ENCODE measurements around the gene CSDE1. TPM values are rescaled to one million over a fixed set of nuclear protein-coding genes. Genes with fewer than 3 reads are reported as not detected.
"Not testable (repeated sequence)": the region's sequence is repeated elsewhere in the genome, so short reads cannot be mapped to it uniquely, and the experiment has no call there.

Gene CSDE1
- polyA plus RNA-seq (2011; rRNA removed) = 188 and 286 TPM in 2 replicates
- polyA minus RNA-seq (2011; rRNA and poly(A)+ RNA removed) = 224 and 243 TPM in 2 replicates

DNA sequence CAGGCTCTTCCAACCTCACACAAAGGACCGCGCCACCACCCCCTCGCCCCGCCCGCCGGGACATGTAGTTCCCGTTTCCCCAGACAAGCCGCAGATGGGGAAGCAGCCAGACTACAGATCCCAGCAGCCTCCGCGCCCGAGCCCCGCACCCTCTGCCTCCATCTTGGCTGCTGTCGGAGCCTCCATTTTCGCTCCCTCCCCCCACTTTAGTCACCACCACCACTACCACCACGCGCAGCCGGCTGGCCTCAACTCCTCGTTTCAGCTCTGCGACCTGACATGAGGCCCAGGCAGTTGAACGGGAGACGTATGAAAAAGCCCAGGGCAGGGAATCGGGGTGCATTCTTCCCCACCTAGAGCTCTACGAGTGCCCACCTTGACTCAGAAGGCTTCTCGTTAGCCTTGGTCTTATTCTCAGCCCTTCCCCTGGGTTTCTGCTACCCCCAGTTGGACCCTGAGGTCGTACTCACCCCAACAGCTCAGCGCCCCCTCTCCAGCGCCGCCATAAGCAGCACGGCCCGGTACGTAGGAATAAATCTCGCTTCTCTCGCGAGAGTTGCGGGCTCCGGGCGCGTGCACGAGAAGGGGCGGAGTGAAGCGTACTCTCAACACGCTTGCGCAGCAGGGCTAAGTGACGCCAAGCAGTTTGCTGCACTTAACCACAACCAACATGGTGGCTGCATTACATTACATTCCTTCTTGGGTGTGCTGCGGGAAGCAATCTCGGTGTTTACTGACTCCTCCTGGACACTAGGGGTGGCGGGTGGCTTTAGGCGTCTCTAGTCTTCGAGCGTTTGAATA lies at the start of gene CSDE1:
TSS of gene CSDE1 (minus strand) at position 530 of the 801 bp plus-strand sequence. CDS start 18,094 bp downstream, outside the sequence.
- DNase-seq (ENCODE audit: low read depth) = peak; percentile 87
- no peaks in the 10 kb centered on the region for H3K27me3 ChIP-seq (ENCODE audit: control insufficient read depth, insufficient read depth, low read length)
- H3K36me3 ChIP-seq (ENCODE audit: control insufficient read depth, insufficient read depth, low read length) = no peaks in the 10 kb centered on the region
- TF ChIP-seq, protein P1, sequence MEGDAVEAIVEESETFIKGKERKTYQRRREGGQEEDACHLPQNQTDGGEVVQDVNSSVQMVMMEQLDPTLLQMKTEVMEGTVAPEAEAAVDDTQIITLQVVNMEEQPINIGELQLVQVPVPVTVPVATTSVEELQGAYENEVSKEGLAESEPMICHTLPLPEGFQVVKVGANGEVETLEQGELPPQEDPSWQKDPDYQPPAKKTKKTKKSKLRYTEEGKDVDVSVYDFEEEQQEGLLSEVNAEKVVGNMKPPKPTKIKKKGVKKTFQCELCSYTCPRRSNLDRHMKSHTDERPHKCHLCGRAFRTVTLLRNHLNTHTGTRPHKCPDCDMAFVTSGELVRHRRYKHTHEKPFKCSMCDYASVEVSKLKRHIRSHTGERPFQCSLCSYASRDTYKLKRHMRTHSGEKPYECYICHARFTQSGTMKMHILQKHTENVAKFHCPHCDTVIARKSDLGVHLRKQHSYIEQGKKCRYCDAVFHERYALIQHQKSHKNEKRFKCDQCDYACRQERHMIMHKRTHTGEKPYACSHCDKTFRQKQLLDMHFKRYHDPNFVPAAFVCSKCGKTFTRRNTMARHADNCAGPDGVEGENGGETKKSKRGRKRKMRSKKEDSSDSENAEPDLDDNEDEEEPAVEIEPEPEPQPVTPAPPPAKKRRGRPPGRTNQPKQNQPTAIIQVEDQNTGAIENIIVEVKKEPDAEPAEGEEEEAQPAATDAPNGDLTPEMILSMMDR (IDR thresholded peaks at IDR 0.05; ENCODE audit: insufficient read depth, low read depth, low read length) = peak; percentile 57
- peak within 1 kb of the TSS; percentile 87 for H3K4me3 ChIP-seq (ENCODE audit: low read depth, low read length)
- ChIA-PET POLR2A (no interaction called here), CTCF (interaction anchor here (0.8 kb wide), 1 partner anchor 408 kb away, joined by 3 read pairs; no protein-coding TSS in a partner anchor)

DNA sequence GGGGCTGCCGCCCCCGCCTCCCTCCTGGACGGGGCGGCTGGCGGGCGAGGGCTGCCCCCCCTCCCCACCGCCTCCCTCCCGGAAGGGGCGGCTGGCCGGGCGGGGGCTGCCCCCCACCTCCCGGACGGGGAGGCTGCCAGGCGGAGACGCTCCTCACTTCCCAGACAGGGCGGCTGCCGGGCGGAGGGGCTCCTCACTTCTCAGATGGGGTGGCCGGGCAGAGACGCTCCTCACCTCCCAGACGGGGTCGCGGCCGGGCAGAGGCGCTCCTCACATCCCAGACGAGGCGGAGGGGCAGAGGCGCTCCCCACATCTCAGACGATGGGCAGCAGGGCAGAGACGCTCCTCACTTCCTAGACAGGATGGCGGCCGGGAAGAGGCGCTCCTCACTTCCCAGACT lies 46.7 kb upstream of the CSDE1 start:
- H3K36me3 ChIP-seq (ENCODE audit: control insufficient read depth, insufficient read depth, low read length); CTCF ChIA-PET; H3K27me3 ChIP-seq (ENCODE audit: control insufficient read depth, insufficient read depth, low read length); DNase-seq (ENCODE audit: low read depth); H3K4me3 ChIP-seq (ENCODE audit: low read depth, low read length); POLR2A ChIA-PET: not testable (repeated sequence)

DNA sequence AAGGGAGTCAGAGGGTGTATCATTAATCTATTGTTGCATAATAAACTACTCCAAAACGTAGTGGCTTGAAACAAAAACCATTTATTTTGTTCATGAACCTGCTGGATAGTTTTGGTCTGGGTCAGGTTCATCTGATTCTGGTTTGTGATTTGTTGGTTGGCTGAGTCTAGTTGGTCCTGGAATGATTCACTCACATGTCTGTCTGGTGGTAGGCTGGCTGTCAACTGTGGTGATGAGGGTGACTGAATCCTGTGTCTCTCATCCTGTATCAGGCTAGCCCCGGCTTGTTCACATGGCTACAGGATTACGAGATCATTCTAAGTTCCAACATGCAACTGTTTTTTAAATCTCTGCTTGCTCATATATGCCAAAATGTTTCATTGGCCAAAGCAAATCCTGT lies 45.2 kb upstream of the CSDE1 start:
- ChIA-PET CTCF (no interaction called here), POLR2A (no interaction called here)
- Histone ChIP-seq H3K4me3 (ENCODE audit: low read depth, low read length) (no peak overlapping the region), H3K27me3 (ENCODE audit: control insufficient read depth, insufficient read depth, low read length) (peaks cover 2% of the 10 kb centered on the region), H3K36me3 (ENCODE audit: control insufficient read depth, insufficient read depth, low read length) (no peaks in the 10 kb centered on the region)
- TF ChIP-seq, protein P1 (IDR thresholded peaks at IDR 0.05; ENCODE audit: insufficient read depth, low read depth, low read length) = no peak
- DNase-seq (ENCODE audit: low read depth) = no peak

DNA sequence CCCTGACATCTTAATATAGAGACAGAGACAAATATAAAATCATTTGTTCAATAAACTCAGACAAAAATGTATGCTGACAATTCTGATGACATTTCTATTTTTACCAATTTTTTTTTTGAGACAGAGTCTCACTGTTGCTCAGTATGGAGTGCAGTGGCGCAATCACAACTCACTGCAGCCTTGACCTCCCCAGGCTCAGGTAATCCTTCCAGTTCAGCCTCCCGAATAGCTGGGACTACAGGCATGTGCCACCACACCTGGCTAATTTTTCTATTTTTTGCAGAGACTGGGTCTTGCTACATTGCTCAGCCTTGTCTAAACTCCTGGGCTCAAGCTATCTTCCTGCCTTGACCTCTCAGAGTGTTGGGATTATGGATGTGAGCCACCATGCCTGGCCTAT lies 36.3 kb upstream of the CSDE1 start:
- Histone ChIP-seq H3K4me3 (ENCODE audit: low read depth, low read length) (no peak overlapping the region), H3K27me3 (ENCODE audit: control insufficient read depth, insufficient read depth, low read length) (no peaks in the 10 kb centered on the region), H3K36me3 (ENCODE audit: control insufficient read depth, insufficient read depth, low read length) (no peaks in the 10 kb centered on the region)
- ChIA-PET CTCF (no interaction called here), POLR2A (no interaction called here)
- no peak for DNase-seq (ENCODE audit: low read depth)
- TF ChIP-seq, protein P1 (IDR thresholded peaks at IDR 0.05; ENCODE audit: insufficient read depth, low read depth, low read length) = no peak

DNA sequence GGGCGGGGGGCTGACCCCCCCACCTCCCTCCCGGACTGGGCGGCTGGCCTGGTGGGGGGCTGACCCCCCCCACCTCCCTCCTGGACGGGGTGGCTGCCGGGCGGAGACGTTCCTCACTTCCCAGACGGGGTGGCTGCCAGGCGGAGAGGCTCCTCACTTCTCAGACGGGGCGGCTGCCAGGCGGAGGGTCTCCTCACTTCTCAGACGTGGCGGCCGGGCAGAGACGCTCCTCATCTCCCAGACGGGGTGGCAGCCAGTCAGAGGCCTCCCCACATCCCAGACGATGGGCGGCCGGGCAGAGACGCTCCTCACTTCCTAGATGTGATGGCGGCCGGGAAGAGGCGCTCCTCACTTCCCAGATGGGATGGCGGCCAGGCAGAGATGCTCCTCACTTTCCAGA lies 32.8 kb upstream of the CSDE1 start:
- POLR2A ChIA-PET; H3K4me3 ChIP-seq (ENCODE audit: low read depth, low read length); H3K27me3 ChIP-seq (ENCODE audit: control insufficient read depth, insufficient read depth, low read length); H3K36me3 ChIP-seq (ENCODE audit: control insufficient read depth, insufficient read depth, low read length); CTCF ChIA-PET; DNase-seq (ENCODE audit: low read depth): not testable (repeated sequence)

DNA sequence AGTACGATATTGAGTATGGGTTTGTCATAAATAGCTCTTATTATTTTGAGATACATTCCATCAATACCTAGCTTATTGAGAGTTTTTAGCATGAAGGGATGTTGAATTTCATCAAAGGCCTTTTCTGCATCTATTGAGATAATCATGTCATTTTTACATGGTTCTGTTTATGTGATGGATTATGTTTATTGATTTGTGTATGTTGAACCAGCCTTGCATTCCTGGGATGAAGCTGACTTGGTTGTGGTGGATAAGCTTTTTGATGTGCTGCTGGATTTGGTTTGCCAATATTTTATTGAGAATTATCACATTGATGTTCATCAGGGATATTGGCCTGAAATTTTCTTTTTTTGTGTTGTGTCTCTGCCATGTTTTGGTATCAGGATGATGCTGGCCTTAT lies 28.7 kb upstream of the CSDE1 start:
- H3K27me3 ChIP-seq (ENCODE audit: control insufficient read depth, insufficient read depth, low read length); DNase-seq (ENCODE audit: low read depth); CTCF ChIA-PET; H3K4me3 ChIP-seq (ENCODE audit: low read depth, low read length); POLR2A ChIA-PET; H3K36me3 ChIP-seq (ENCODE audit: control insufficient read depth, insufficient read depth, low read length): not testable (repeated sequence)

DNA sequence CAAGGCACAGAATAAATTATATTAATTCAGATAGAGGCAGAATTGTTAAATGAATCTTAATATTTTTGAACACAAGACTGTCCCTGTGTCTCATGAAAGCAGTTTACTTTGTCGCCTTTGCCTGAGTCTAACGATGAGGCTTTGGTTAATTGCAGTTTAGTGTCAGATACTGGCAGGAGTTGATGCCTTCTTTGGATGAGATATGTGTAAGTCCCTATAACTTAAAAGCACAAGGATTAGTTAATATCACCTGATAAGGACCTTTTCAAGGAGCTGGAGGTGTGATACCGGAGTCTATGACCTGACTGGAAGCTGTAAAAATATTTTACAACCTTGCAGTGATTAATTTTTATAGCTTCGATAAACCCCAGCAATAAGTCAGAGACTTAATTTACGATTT lies 24.7 kb upstream of the CSDE1 start:
- CTCF ChIA-PET = interaction anchor here (0.9 kb wide), 1 partner anchor 10 kb away, joined by 3 read pairs; no protein-coding TSS in a partner anchor
- no peak overlapping the region for H3K4me3 ChIP-seq (ENCODE audit: low read depth, low read length)
- POLR2A ChIA-PET = no interaction called here
- H3K36me3 ChIP-seq (ENCODE audit: control insufficient read depth, insufficient read depth, low read length) = no peaks in the 10 kb centered on the region
- no peak for DNase-seq (ENCODE audit: low read depth)
- no peaks in the 10 kb centered on the region for H3K27me3 ChIP-seq (ENCODE audit: control insufficient read depth, insufficient read depth, low read length)
- TF ChIP-seq, protein P1 (IDR thresholded peaks at IDR 0.05; ENCODE audit: insufficient read depth, low read depth, low read length) = no peak

All from BJ (cell line).